H9 (cell line): ENCODE data around the gene CDYL2. TPM values are rescaled to one million over a fixed set of nuclear protein-coding genes. Genes with fewer than 3 reads are reported as not detected.

Experiments
- DNase-seq: peaks from one replicate; pipeline ENCODE4 v3.0.0-alpha.2; 2017
- H2AFZ ChIP-seq: one replicate; pipeline ENCODE4 v1.6.1; 2013; ENCODE audit warnings: mild to moderate bottlenecking, low read length, control low read depth, moderate library complexity
- H2AK5ac ChIP-seq: 2 replicates; pipeline ENCODE4 v1.6.1; 2013; ENCODE audit warnings: low read length, control low read depth, mixed read lengths; ENCODE audit not compliant: insufficient read length
- H2BK120ac ChIP-seq: one replicate; pipeline ENCODE4 v1.6.1; 2013; ENCODE audit warnings: low read depth, mild to moderate bottlenecking, low read length, control low read depth, inconsistent platforms; ENCODE audit not compliant: poor library complexity, severe bottlenecking
- H2BK12ac ChIP-seq: 2 replicates; pipeline ENCODE4 v1.6.1; 2013; ENCODE audit warnings: low read length, control low read depth, mixed read lengths, low read depth; ENCODE audit not compliant: insufficient read length
- H2BK15ac ChIP-seq: 2 replicates; pipeline ENCODE4 v1.6.1; 2013; ENCODE audit warnings: low read depth, low read length, control low read depth
- H2BK20ac ChIP-seq: one replicate; pipeline ENCODE4 v1.6.1; 2013; ENCODE audit warnings: low read depth, mild to moderate bottlenecking, low read length, control low read depth, inconsistent platforms; ENCODE audit not compliant: poor library complexity, severe bottlenecking
- H2BK5ac ChIP-seq: 2 replicates; pipeline ENCODE4 v1.6.1; 2013; ENCODE audit warnings: low read length, control low read depth, mixed read lengths; ENCODE audit not compliant: insufficient read length
- H3K14ac ChIP-seq: 2 replicates; pipeline ENCODE4 v1.6.1; 2013; ENCODE audit warnings: low read length, control low read depth; ENCODE audit not compliant: insufficient read depth
- H3K18ac ChIP-seq: 2 replicates; pipeline ENCODE4 v1.6.1; 2013; ENCODE audit warnings: low read depth, mild to moderate bottlenecking, mixed read lengths, low read length, control low read depth; ENCODE audit not compliant: insufficient read length
- H3K23ac ChIP-seq: 2 replicates; pipeline ENCODE4 v1.6.1; 2013; ENCODE audit warnings: low read length, control low read depth, mixed read lengths, low read depth; ENCODE audit not compliant: insufficient read length
- H3K23me2 ChIP-seq: 2 replicates; pipeline ENCODE4 v1.6.1; 2013; ENCODE audit warnings: low read depth, mild to moderate bottlenecking, mixed read lengths, low read length, control low read depth; ENCODE audit not compliant: insufficient read length, poor library complexity, severe bottlenecking
- H3K27ac ChIP-seq: 2 replicates; pipeline ENCODE4 v1.5.1; 2013; ENCODE audit warnings: low read length, control low read depth, mixed read lengths, low read depth; ENCODE audit not compliant: insufficient read length
- H3K27me3 ChIP-seq: 2 replicates; pipeline ENCODE4 v1.6.1; 2013; ENCODE audit warnings: low read length, control low read depth, inconsistent platforms; ENCODE audit not compliant: insufficient read depth
- H3K4ac ChIP-seq: 2 replicates; pipeline ENCODE4 v1.6.1; 2013; ENCODE audit warnings: low read depth, mild to moderate bottlenecking, control low read depth, inconsistent platforms, low read length, moderate library complexity
- H3K4me1 ChIP-seq: 2 replicates; pipeline ENCODE4 v1.6.1; 2013; ENCODE audit warnings: low read length, control low read depth, inconsistent platforms; ENCODE audit not compliant: insufficient read depth
- H3K4me2 ChIP-seq: 2 replicates; pipeline ENCODE4 v1.6.1; 2013; ENCODE audit warnings: low read length, control low read depth, mixed read lengths; ENCODE audit not compliant: insufficient read length, insufficient read depth
- H3K56ac ChIP-seq: 2 replicates; pipeline ENCODE4 v1.6.1; 2013; ENCODE audit warnings: low read depth, mild to moderate bottlenecking, mixed read lengths, low read length, control low read depth; ENCODE audit not compliant: insufficient read length
- H3K79me1 ChIP-seq: 2 replicates; pipeline ENCODE4 v1.6.1; 2013; ENCODE audit warnings: low read depth, mild to moderate bottlenecking, moderate library complexity, low read length, control low read depth, inconsistent platforms; ENCODE audit not compliant: insufficient read depth, poor library complexity, severe bottlenecking
- H3K79me2 ChIP-seq: 2 replicates; pipeline ENCODE4 v1.6.1; 2013; ENCODE audit warnings: low read length, control low read depth, inconsistent platforms; ENCODE audit not compliant: insufficient read depth
- H3K9ac ChIP-seq: 2 replicates; pipeline ENCODE4 v1.6.1; 2013; ENCODE audit warnings: low read length, control low read depth, mixed read lengths; ENCODE audit not compliant: insufficient read length; ENCODE audit errors: extremely low read depth
- H3K9me3 ChIP-seq: one replicate; pipeline ENCODE4 v1.6.1; 2013; ENCODE audit warnings: low read depth, low read length, inconsistent platforms; ENCODE audit not compliant: control insufficient read depth
- H3T11ph ChIP-seq: one replicate; pipeline ENCODE4 v1.6.1; 2013; ENCODE audit warnings: mild to moderate bottlenecking, low read length, control low read depth, inconsistent platforms
- H4K20me1 ChIP-seq: one replicate; pipeline ENCODE4 v1.6.1; 2013; ENCODE audit not compliant: control insufficient read depth, insufficient read length, insufficient read depth
- H4K5ac ChIP-seq: 2 replicates; pipeline ENCODE4 v1.6.1; 2013; ENCODE audit warnings: low read depth, mild to moderate bottlenecking, mixed read lengths, low read length, control low read depth; ENCODE audit not compliant: insufficient read length
- H4K8ac ChIP-seq: replicated peaks from 2 replicates; pipeline ENCODE4 v1.6.1; 2013; ENCODE audit warnings: low read length, control low read depth, mixed read lengths, low read depth; ENCODE audit not compliant: insufficient read length
- H4K91ac ChIP-seq: 2 replicates; pipeline ENCODE4 v1.6.1; 2013; ENCODE audit warnings: low read depth, mild to moderate bottlenecking, moderate library complexity, mixed read lengths, low read length, control low read depth; ENCODE audit not compliant: insufficient read length
- H3K27ac Mint-ChIP-seq, 3 experiments: 2 replicates in 2 of 3; 3 replicates in 1 of 3; pipeline ENCODE4 v1.8.0; 2020 to 2021; ENCODE audit warnings: mixed read lengths in 3 of 3, mild to moderate bottlenecking in 1 of 3, moderate library complexity in 1 of 3
- H3K27me3 Mint-ChIP-seq: 2 replicates; pipeline ENCODE4 v1.8.0; 2021; ENCODE audit warnings: low read depth, mild to moderate bottlenecking, moderate library complexity, mixed read lengths
- H3K36me3 Mint-ChIP-seq, 3 experiments: 2 replicates in 2 of 3; 3 replicates in 1 of 3; pipeline ENCODE4 v1.8.0; 2020 to 2021; ENCODE audit warnings: low read depth in 3 of 3, mixed read lengths in 3 of 3; ENCODE audit not compliant: insufficient read depth in 1 of 3
- H3K4me1 Mint-ChIP-seq, 2 experiments: 2 replicates each; pipeline ENCODE4 v1.8.0; 2020; ENCODE audit warnings: mixed read lengths in 2 of 2
- H3K4me3 Mint-ChIP-seq, 2 experiments: 2 replicates in 1 of 2; 3 replicates in 1 of 2; pipeline ENCODE4 v1.8.0; 2020 to 2021; ENCODE audit warnings: mild to moderate bottlenecking in 2 of 2, mixed read lengths in 2 of 2, moderate library complexity in 1 of 2
- H3K9me3 Mint-ChIP-seq, 2 experiments: 2 replicates in 1 of 2; 3 replicates in 1 of 2; pipeline ENCODE4 v1.8.0; 2020; ENCODE audit warnings: mild to moderate bottlenecking in 2 of 2, mixed read lengths in 2 of 2, moderate library complexity in 1 of 2
- WGBS: extraction: QIAGEN DNeasy Blood & Tissue Kit; methylation state at CpG from one replicate; pipeline ENCODE4 v1.1.7; 2013; ENCODE audit warnings: missing lambda C conversion rate, low lambda C conversion rate, mixed read lengths; ENCODE audit not compliant: insufficient read length; ENCODE audit errors: extremely low coverage; 5-methylcytosine and 5-hydroxymethylcytosine counted together
- total RNA-seq: library from RNA; stranded (reverse); gene quantifications from 2 replicates; pipeline ENCODE4 v1.2.1, GENCODE V29; 2021
- TF ChIP-seq, protein P1 (sequence below): fragments of 200-600 bp; sonication (generic); conservative IDR thresholded peaks from 3 replicates; pipeline ENCODE4 v1.8.0; 2021; ENCODE audit warnings: antibody characterized with exemption, mild to moderate bottlenecking

The CDYL2 gene
- total RNA-seq, 1 experiment from 2014 or later = 4.2 TPM

DNA sequence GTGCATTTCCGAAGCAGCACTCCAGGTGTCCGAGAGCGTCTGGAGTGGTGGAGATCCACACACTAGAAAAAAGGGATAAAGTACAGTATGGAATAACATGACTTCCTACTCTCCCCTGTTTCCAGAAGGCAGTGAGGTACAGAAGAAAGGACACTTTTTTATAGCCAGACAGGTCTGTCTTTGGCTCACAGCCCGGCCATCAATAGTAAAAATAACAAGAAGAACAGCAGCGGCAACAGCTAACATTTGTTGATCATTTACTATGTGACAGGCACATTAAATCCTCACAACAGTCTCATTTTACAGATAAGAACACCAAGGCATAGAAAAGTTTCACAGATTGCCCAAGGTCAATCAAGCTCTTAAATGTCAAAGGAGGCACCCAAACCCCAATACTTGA is 247.4 kb downstream of the CDYL2 start:
- TF ChIP-seq, protein P1, sequence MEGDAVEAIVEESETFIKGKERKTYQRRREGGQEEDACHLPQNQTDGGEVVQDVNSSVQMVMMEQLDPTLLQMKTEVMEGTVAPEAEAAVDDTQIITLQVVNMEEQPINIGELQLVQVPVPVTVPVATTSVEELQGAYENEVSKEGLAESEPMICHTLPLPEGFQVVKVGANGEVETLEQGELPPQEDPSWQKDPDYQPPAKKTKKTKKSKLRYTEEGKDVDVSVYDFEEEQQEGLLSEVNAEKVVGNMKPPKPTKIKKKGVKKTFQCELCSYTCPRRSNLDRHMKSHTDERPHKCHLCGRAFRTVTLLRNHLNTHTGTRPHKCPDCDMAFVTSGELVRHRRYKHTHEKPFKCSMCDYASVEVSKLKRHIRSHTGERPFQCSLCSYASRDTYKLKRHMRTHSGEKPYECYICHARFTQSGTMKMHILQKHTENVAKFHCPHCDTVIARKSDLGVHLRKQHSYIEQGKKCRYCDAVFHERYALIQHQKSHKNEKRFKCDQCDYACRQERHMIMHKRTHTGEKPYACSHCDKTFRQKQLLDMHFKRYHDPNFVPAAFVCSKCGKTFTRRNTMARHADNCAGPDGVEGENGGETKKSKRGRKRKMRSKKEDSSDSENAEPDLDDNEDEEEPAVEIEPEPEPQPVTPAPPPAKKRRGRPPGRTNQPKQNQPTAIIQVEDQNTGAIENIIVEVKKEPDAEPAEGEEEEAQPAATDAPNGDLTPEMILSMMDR = no peak
- no peaks in the 10 kb centered on the region for H3K27me3 ChIP-seq
- no peak overlapping the region for H2AK5ac ChIP-seq
- no peak overlapping the region for H4K5ac ChIP-seq
- no peak overlapping the region for H2BK12ac ChIP-seq
- H2BK120ac ChIP-seq = no peak overlapping the region
- Mint-ChIP-seq H3K27ac (no peak overlapping the region), H3K9me3 (no peaks in the 10 kb centered on the region; a peak in 2 of 5 replicates), H3K4me3 (no peak overlapping the region), H3K27me3 (peaks cover 12% of the 10 kb centered on the region), H3K4me1 (no peaks in the 10 kb centered on the region), H3K36me3 (no peaks in the 10 kb centered on the region)
- H4K91ac ChIP-seq = no peak overlapping the region
- H3K18ac ChIP-seq = no peak overlapping the region
- H3T11ph ChIP-seq = no peak overlapping the region
- H4K20me1 ChIP-seq = no peaks in the 10 kb centered on the region
- DNase-seq = no peak
- H2BK15ac ChIP-seq = no peak overlapping the region
- no peaks in the 10 kb centered on the region for H3K79me2 ChIP-seq
- H3K79me1 ChIP-seq = no peaks in the 10 kb centered on the region
- no peak overlapping the region for H2AFZ ChIP-seq
- no peak overlapping the region for H3K4me2 ChIP-seq
- no CpG with 5 or more reads among the region's 5 CpGs for WGBS
- H2BK20ac ChIP-seq = no peak overlapping the region
- H3K23me2 ChIP-seq = no peaks in the 10 kb centered on the region
- no peak overlapping the region for H3K27ac ChIP-seq
- H3K14ac ChIP-seq = no peak overlapping the region
- H3K9ac ChIP-seq = no peak overlapping the region
- H3K56ac ChIP-seq = no peak overlapping the region
- no peak overlapping the region for H3K23ac ChIP-seq
- no peak overlapping the region for H2BK5ac ChIP-seq
- no peaks in the 10 kb centered on the region; the same call in 1 of the 2 replicates for H3K4me1 ChIP-seq
- H3K9me3 ChIP-seq = no peaks in the 10 kb centered on the region
- H3K4ac ChIP-seq = no peak overlapping the region
- no peak overlapping the region for H4K8ac ChIP-seq
